Measurements from ENCODE around the gene IVNS1ABP.
"Not testable (repeated sequence)": the region's sequence is repeated elsewhere in the genome, so short reads cannot be mapped to it uniquely, and the experiment has no call there.

Gene IVNS1ABP

GRCh38 chr1:185334182-185334581 lies 17.1 kb upstream of the IVNS1ABP start:
- DNase-seq (ENCODE audit: low spot score) = no peak

DNA sequence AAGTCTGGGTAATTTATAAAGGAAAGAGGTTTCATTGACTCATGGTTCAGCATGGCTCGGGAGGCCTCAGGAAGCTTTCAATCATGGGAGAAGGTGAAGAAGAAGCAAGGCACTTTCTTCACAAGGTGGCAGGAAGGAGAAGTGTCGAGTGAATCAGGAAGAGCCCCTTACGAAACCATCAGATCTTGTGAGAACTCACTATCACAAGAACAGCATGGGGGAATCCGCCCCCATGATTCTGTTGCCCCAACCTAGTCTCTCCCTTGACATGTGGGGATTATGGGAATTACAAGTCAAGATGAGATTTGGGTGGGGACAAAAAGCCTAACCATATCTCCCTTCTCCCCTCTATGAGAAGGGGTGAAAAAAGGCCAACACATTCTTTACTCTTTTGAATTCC lies 11.2 kb upstream of the IVNS1ABP start:
- DNase-seq (ENCODE audit: low spot score) = no peak

- no peak for DNase-seq (ENCODE audit: low spot score)
Observed at GRCh38 chr1:185325413-185325812, 8.4 kb upstream of the IVNS1ABP start.

- DNase-seq (ENCODE audit: low spot score) = no peak
Observed at GRCh38 chr1:185324118-185324517, 7.1 kb upstream of the IVNS1ABP start.

GRCh38 chr1:185322636-185323035 lies 5.6 kb upstream of the IVNS1ABP start:
- DNase-seq (ENCODE audit: low spot score) = no peak

DNA sequence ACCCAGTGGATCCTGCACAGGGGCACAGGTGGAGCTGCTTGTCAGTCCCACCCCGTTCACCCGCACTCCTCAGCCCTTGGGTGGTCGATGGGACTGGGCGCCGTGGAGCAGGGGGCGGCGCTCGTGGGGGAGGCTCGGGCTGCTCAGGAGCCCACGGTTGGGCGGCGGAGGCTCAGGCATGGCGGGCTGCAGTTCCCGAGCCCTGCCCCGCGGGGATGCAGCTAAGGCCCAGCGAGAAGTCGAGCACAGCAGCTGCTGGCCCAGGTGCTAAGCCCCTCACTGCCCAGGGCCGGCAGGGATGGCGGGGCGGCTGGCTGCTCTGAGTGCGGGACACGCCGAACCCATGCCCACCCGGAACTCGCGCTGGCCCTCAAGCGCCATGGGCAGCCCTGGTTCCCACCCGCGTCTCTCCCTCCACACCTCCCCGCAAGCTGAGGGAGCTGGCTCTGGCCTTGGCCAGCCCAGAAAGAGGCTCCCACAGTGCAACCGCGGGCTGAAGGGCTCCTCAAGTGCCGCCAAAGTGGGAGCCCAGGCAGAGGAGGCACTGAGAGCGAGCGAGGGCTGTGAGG lies 4.7 kb upstream of the IVNS1ABP start:
- DNase-seq (ENCODE audit: low spot score) = not testable (repeated sequence)

- not testable (repeated sequence) for DNase-seq (ENCODE audit: low spot score)
Observed at GRCh38 chr1:185321104-185321503, 4.1 kb upstream of the IVNS1ABP start.

- DNase-seq (ENCODE audit: low spot score) = no peak
Observed at GRCh38 chr1:185319139-185319475, 2.1 kb upstream of the IVNS1ABP start.

DNA sequence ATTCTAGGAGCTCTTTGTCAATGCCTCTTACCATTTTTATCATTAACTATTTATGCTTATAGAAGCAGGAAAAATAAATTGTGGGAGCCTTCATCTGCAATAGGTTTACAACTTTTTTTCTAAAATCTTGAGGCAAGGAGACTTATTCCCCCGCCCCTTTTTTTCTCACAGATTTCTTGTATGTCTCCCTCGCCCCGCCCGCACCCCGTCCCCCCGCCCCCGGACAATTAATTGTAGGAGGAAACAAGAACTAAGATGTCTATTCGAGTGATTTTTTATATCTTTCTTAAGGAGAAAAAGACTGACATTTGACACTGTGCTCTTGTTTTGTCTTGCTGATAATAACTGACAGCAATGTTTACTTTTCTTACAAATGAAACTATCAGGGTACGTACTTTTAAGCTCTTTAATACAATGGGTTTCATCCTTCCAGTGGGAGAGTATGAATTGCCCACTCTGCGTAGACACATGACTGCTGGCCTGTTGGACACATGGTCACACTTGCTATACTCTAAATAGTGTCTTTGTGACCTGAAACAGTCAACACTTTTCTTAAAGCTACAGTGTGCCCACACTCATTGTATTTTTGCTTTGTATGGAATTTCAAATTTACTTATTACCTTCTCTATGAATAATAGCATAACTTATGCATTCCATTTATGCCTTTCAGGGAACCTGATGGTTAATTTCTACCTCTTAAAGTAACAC lies 1.5 kb upstream of the IVNS1ABP start:
- peak; percentile 66 for DNase-seq (ENCODE audit: low spot score)

GRCh38 chr1:185317886-185318310 lies 855 bp upstream of the IVNS1ABP start:
- DNase-seq (ENCODE audit: low spot score) = no peak

DNA sequence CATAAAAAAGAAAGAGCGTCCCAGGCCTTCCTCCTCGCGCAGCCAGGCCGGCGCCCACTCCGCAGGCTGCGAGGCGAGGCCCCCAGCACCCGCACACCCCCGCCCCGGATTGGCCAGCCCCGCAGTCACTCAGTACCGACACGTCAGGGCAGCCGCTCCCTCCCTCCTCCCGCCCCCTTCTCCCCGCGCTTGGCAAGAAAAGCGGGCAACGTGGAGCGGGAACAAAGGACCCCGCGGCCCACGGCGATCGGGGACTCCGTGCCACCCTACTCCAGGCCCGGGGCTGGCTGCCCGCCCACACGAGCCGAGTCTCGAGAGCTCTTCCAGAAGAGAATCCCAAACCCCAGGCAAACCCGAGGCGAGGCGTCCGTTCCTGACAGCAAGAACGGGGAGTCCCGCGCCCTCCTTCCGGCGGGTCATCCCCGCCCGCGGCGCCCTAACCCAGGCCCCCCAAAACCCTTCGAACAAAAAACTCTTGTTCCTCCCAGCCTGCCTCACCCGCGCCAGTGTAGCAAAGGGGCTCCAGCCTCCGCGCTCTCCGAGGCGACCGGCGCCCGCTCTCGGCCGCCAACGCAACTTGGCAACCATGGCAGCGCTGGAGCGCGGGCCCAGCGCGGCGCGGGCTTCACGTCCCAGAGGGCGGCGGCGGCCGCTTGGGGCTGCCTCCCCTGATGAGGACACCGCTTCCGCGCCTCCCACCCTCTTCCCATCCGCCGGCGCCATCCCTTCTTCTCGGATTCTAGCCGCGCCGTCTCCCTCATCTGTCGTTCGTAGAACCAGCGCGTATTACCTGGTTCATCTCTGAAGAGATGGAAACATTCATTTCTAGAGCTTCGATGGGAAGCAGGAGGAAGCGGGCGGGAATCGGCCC lies 645 bp downstream of the IVNS1ABP start:
- peak; percentile 57 for DNase-seq (ENCODE audit: low spot score)

GRCh38 chr1:185315445-185316071 lies 1.5 kb downstream of the IVNS1ABP start:
- DNase-seq (ENCODE audit: low spot score) = no peak

DNA sequence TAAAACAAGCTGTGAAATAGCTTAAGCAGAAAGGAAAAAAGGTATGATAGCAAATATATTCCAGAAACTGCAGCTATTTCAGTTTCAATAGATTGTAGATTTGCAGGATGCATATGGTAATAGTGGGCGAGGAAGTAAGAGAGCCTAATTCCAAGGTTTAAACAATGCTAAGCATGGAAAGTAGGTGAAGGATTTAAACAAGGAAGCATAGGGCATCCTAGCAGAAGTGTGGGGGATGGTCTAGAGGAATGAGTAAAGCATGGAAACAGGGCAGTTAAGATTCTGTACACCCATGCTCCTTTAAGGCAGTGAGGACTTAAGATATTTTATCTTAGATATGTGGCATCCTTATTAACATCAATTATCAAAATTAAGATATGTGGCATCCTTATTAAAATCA lies 2.6 kb downstream of the IVNS1ABP start:
- no peak for DNase-seq (ENCODE audit: low spot score)

DNA sequence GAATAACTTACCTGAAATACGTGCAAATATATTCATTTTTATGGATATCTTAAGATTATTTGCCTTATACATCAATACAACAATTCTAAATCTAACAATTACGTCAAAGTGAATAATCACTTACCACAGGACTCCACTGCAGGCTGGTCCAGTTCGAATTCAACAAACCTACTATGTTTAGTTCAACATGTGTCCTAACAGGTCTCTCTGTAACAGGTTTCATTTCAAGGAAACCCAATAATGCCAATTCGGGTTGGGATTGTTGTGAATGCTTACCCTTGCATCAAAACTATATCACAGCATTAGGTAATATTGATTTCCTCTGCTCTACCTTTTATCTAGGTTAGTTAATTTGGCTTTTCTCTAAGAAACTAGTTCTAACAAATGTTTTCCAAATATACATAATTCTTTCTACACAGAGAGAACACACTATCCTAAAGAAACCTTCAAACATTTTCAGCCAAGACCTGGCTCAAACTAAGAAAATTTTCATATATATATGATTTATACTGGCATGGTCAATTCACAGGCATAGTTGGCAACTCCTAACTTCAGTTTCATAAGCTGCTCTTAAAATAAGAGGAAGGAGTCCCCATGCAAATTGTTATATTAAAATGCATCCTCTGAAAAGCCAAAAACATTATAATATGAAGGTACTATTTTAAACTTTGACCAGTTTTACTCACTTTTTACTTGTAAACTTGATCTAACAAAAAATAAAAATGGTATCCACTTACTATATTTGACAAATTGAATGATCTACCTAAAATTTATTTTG lies 4.5 kb downstream of the IVNS1ABP start:
- no peak for DNase-seq (ENCODE audit: low spot score)

GRCh38 chr1:185311589-185312225 lies 5.3 kb downstream of the IVNS1ABP start:
- DNase-seq (ENCODE audit: low spot score) = no peak

GRCh38 chr1:185309566-185309965 lies 7.5 kb downstream of the IVNS1ABP start:
- DNase-seq (ENCODE audit: low spot score) = no peak

- DNase-seq (ENCODE audit: low spot score) = no peak
Observed at GRCh38 chr1:185308126-185308525, 8.9 kb downstream of the IVNS1ABP start.

GRCh38 chr1:185305419-185305818 lies 11.6 kb downstream of the IVNS1ABP start:
- no peak for DNase-seq (ENCODE audit: low spot score)

GRCh38 chr1:185300152-185300551 lies 16.9 kb downstream of the IVNS1ABP start:
- no peak for DNase-seq (ENCODE audit: low spot score)

GRCh38 chr1:185297982-185298381 lies 19.1 kb downstream of the IVNS1ABP start:
- DNase-seq (ENCODE audit: low spot score) = no peak

DNA sequence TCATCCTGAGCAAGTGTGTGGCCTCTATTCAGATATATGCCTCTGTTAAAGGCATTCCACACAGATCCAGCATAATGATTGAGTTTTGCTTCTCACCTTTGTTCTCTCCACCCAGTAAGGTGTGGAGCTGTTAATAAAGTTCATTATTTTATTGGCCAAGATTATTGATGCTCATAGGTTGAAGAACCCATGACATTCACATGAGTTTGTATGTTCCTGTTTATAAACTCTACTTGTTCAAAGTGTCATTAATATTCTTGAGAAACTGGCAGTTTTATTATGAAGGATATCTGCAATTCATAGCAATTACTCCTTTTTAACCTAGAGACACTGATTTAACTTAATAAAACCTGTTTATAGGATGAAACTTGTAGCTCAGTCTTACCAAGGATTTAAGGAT lies 22.0 kb downstream of the IVNS1ABP start:
- DNase-seq (ENCODE audit: low spot score) = no peak
